ENCODE measurements around the gene PRKCE.
A peak's percentile ranks its signal among the peaks of the same experiment; 100 is the strongest.
"Not testable (repeated sequence)": the region's sequence is repeated elsewhere in the genome, so short reads cannot be mapped to it uniquely, and the experiment has no call there.

The PRKCE gene

DNA sequence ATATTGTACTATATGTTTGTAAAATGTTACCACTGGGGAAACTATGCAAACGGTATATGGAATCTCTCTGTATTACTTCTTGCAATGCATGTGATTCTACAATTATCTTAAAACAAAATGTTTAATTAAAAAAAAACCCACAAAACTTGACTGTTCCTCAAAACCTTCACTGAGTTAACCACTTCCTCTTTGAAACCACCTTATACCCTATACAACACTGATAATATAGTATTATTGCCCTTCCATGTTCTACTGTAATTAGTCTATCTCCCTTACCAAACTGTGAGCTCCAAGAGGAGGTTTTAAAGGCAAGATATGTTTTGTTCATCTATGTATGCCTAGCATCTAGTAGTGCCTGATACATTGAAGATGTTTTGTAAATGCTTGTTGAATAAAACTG lies 572.0 kb downstream of the PRKCE start:
- DNase-seq, result not testable (repeated sequence)

DNA sequence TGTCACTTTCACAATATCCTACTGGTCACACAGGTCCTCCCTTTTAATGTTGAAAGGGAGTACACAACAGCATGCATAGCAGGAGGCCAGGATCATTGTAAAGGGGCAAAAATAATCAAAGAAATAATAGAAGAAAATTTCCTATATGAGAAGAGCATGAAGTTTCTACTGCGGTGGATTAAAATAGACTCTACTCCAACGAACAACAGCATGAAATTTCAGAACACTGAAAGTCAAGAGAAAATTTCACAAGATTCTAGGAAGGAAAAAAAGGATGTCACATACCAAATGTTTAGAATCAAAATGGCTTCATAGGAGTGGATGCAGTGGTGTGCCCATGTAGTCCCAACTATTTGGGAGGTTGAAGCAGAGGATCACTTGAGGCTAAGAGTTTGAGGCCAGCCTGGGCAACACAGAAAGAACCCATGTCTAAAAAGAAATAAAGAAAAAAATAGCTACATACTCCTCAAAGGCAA lies 573.7 kb downstream of the PRKCE start:
- no peak for DNase-seq

DNA sequence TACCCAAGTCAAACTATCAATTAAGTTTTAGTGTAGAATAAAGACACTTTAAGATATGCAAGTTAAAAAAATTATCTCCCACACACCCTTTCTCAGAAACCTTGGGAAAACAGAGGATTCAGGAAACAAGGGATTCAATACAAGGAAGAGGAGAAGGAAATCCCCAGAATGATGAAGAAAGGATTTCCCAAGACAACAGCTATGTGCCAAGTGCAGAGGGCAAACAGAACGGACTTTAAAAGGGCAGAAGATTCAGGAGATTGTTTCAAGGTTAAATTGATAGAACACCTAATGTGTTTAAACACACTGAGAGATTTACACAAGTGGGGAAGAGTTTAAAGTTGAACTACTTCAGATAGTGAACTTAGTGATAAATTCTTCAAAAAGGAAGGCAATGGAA lies 574.3 kb downstream of the PRKCE start:
- no peak for DNase-seq

DNA sequence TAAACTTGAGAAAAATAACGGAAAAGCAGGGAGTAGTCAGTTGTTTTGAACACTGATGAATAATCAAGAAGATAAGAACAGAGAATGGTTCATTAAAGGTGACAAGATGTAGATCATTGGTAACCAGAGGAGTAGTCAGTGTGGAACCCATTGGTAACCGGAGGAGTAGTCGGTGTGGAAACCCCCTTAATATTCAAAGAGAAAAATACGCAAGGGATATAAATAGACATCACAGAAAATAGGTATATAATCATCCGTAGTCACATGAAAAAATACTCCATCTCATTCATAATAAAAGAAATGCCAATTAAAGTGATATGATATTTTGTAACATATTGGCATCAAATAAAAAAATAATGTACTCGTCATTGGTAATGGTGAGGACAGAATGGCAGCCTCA lies 575.1 kb downstream of the PRKCE start:
- no peak for DNase-seq

DNA sequence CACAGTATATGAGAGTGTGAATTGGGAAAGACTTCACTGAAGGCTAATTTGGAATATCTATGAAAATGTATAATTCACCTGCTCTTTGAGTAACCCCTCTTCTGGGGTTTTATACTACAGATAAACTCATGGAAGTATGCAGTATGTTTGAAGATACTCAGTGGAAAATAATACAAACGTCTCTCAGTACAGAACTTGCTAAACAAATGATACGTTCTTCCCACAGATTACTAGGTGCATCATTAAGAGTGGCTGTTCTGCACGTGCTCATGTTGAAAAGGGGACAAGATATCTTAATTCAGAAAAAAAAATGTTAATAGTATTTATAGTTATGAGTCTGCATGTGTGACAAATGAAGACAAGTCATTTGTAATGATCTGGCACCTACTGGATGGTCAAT lies 575.5 kb downstream of the PRKCE start:
- no peak for DNase-seq

DNA sequence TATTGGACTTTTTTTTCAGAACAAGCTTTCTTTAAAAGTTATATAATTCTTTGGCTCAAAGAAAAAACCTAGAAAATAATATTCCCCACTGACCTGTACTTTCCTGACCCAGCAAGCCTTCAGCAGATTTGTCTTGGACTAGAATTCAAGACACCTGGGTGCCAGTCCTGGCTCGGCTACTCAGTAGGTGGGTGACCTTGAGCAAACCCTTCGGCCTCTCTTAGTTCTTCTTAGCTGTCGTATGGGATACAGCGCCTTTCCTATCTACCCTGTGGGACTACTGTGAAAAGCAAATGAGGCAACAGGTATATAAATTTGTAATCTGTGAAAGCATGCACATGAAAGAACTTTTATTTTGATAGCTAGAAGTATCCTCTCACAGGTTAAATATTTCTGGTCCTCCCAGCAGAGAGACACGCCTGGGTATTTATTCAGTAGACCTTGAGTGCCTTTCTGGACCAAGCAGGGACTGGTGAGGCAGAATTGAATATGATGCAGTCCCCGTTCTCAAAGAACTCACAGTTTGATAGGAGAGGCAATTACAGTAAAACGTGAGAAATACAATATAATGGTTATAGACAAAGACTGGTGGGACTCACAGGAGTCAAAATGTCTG lies 576.3 kb downstream of the PRKCE start:
- no peak for DNase-seq

DNA sequence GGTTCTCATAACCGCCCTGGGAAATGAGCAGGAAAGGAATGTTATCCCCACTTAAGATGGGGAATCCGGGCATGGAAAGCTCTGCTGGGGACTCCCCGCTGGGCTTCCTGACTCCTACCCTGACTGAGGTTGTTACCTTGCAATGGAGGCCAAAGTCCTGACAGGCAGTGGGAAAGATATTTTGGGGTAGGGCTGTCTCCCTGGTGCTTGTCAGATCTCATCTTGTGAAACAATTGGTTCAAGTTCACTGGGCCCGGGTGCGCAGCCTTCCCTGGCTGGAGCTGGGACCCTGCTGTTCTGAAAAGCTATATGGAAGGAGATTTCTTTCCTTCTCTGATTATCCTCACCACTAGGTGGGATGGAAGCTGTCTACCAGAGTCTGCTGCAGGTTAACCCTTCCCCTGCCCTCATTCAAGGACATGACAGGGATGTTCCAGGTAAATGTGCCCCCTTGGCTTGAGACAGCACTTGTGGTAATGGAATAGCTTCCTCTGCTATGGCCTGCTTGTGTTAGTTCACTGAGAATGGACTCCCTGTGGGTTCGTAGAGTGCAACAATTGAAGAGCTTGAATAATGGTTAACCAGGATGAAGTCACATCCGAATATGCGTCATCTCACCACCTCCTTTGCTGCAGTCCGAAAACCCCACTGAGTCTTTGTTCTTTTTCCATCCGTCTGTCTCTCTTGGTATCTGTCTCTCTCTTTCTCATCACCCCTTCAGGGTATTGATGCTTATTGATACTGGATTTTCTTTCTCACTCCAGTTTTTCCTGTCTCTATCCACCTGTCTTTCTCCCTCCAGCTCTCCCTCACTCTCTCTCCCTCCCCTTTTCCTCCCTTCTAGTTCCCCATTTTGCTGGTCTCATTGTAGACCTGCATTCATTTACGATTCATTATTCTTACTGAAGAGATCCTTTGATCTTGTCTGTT lies 577.9 kb downstream of the PRKCE start:
- peak; percentile 36 to 47 for DNase-seq

DNA sequence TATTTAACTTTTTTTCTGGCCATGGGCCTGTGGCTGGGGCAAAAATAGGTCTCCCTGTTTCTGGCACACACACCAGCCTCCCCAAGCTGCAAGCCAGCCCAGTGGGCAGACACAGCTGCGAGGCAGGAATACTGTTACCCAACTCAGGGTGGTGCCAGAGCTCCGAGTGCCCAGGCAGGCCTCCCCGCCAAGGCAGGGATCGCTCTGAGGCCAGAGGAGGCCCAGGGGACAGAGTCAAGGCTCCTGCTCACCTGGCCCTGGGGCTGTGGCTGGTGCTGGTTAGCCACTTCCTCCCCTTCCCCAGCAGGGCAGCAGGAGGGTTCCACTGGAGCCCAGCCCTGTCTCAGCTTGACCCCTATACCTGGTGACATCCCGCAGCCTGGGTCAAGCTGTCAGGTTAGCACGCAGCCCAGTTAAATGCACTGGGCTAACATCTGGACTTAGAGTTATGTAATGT lies 578.7 kb downstream of the PRKCE start:
- DNase-seq, result peak; percentile 34 to 41

DNA sequence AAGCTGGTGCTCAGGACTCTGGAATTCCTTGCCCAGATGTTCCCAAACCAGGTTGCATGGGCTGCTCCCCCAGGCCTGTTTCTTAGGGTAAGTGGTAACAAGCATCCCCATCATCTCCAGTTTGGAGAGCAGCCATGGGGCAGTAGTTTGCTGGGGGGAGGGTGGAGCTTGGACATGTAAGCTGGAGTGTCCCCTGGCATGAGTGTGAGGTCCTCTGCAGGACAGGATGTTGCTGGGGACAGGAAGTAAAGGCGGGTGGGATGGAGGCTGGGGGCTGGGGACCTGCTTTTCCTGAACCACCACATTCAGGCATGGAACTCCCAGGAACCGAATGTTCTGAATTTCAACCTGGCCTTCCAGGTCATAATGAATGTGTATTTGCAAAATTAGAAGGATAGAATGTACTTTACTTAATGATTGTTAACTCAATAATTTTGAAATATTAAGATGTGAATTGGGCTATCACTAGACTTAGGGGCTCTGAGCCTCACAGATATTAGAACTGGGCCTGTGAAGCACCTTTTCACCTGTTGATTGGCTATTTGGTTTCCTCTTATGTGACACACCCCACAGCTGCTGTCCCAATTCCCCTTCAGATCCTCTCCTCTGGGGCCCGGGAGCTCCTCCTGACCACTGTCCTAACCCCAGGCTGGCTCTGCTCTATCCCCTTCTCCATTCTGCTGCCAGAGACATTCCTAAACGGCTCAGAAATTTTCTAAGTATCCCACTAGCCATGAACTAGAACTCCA lies 579.4 kb downstream of the PRKCE start:
- no peak for DNase-seq

DNA sequence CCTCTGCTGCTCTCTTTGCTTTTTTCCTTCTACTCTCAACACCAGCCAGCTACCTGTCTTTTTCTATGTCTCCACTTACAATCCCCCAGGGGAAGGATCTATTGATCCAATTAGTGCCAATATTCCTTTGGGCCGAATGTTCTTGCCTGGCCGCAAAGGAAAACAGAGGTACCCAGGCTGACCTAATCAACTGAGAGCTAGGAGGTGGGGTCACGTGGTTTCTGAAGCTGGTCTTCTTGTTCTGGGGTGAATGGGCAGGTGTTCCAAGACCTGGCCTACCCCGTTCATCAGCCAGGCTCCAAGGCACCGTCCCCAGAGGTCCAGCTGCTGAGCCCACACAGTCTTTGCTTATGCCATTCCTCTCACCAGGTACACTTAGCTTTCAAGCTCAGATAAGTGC lies 580.2 kb downstream of the PRKCE start:
- no peak for DNase-seq

DNA sequence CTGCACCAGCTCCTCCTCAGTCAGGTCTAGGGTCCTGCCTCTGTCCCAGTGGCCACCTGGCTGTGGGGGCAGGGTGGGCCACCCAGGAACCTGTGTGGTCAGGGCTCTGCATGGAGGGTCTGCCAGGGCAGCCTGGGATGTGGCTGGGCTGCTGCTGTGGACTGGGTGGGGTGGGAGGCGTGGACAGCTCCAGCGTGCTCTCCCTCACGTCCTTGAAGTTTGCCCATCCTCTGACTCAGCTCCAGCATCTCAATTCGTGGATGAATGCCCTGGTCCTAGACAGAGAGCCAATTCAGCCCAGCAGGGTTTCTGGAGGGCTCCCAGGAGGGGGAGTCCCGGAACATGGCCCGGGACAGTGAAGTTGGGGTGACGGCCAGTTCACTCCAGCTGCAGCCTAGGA lies 581.4 kb downstream of the PRKCE start:
- no peak for DNase-seq

DNA sequence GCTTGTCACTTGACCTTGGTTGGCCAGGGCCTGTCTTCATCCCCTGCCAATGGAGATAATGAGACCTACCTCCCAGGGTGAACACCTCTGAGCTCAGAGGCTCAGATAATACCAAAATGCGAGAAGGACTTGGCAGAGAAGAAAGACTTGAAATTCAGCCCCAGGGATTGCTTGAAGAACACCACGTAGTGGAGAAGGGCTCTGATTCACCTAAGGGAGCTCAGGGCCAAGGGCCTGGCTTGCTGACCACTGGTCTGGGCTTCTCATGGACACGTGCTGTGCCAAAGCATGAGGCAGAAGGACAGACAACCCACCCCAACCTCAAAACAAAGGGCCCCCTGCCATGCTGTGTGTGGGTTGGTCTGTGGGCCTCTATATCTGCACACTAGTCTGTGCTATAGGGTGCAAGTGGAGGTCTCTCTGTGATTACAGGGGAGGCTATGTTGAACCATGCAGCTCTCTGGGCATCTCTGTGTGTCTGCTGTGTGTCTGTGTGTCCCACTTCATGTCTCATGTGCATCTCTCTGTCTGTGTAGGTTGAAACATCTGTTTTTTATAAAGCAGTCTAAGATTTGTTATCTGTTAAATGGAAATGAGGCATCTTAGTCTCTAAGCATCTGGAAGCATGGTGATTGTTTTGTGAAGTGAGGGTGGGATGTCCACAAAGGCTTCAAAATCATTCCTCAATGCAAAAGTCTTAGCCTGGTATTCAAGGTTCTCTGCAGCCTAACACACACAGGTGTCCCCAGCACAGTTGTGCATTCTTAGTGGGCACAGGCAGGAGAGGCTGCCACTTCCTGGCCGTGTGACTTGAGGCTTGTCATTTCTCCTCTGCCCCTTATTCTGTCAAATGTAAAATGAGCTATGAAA lies 584.8 kb downstream of the PRKCE start:
- DNase-seq, result no peak

DNA sequence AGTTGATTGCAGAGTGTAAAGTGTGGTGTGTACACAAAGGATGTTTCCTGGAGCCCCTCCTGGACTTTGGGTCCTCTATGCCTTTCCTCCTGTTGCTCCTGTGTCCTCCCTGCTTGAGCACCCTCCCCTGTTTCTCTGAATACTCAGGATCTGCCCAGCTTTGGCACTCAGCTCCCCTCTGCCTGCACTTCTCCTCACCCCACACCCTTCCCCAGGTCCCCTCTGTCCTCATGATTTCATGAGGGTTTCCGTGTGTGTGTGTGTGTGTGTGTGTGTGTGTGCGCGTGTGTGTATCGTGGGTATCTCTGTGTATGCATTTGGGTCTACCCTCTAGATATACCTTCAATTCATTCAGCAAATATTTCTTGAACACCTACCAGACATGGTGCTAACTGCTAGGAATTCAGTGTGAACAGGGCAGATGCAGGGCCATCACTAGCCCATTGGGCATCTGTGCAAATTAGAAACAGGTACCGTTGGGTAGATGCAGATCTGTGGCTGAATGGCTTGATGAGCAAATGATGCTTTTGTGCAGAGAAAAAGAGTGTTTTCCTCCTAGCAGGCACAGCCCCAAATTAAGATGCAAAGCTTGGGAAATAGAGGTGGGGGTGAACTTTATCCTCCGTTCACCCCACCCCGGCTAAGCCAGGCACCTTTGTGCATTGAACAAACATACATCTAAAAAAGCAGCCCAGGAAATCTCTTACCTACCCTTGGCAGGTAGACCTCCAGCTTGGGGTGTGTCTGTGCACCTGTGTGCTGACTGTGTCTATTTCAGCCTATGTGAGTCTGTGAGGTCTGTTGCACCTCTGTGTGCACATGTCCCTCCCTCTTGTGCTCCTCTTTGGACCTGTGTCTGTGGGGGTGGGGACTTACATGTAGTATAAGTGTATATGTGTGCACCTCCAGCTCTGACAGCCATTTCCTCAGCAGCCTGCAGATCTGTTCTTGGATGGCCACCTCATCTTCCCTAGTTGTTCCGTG lies 585.7 kb downstream of the PRKCE start:
- DNase-seq, result no peak
